H9 (cell line): ENCODE data around the gene KIF19. TPM values are rescaled to one million over a fixed set of nuclear protein-coding genes. Genes with fewer than 3 reads are reported as not detected.

ENCODE experiments used
- DNase-seq: peaks from one replicate; pipeline ENCODE4 v3.0.0-alpha.2; 2017
- H2AFZ ChIP-seq: one replicate; pipeline ENCODE4 v1.6.1; 2013; ENCODE audit warnings: mild to moderate bottlenecking, low read length, control low read depth, moderate library complexity
- H2AK5ac ChIP-seq: 2 replicates; pipeline ENCODE4 v1.6.1; 2013; ENCODE audit warnings: low read length, control low read depth, mixed read lengths; ENCODE audit not compliant: insufficient read length
- H2BK120ac ChIP-seq: one replicate; pipeline ENCODE4 v1.6.1; 2013; ENCODE audit warnings: low read depth, mild to moderate bottlenecking, low read length, control low read depth, inconsistent platforms; ENCODE audit not compliant: poor library complexity, severe bottlenecking
- H2BK12ac ChIP-seq: 2 replicates; pipeline ENCODE4 v1.6.1; 2013; ENCODE audit warnings: low read length, control low read depth, mixed read lengths, low read depth; ENCODE audit not compliant: insufficient read length
- H2BK15ac ChIP-seq: 2 replicates; pipeline ENCODE4 v1.6.1; 2013; ENCODE audit warnings: low read depth, low read length, control low read depth
- H2BK20ac ChIP-seq: one replicate; pipeline ENCODE4 v1.6.1; 2013; ENCODE audit warnings: low read depth, mild to moderate bottlenecking, low read length, control low read depth, inconsistent platforms; ENCODE audit not compliant: poor library complexity, severe bottlenecking
- H2BK5ac ChIP-seq: 2 replicates; pipeline ENCODE4 v1.6.1; 2013; ENCODE audit warnings: low read length, control low read depth, mixed read lengths; ENCODE audit not compliant: insufficient read length
- H3K14ac ChIP-seq: 2 replicates; pipeline ENCODE4 v1.6.1; 2013; ENCODE audit warnings: low read length, control low read depth; ENCODE audit not compliant: insufficient read depth
- H3K18ac ChIP-seq: 2 replicates; pipeline ENCODE4 v1.6.1; 2013; ENCODE audit warnings: low read depth, mild to moderate bottlenecking, mixed read lengths, low read length, control low read depth; ENCODE audit not compliant: insufficient read length
- H3K23ac ChIP-seq: 2 replicates; pipeline ENCODE4 v1.6.1; 2013; ENCODE audit warnings: low read length, control low read depth, mixed read lengths, low read depth; ENCODE audit not compliant: insufficient read length
- H3K23me2 ChIP-seq: 2 replicates; pipeline ENCODE4 v1.6.1; 2013; ENCODE audit warnings: low read depth, mild to moderate bottlenecking, mixed read lengths, low read length, control low read depth; ENCODE audit not compliant: insufficient read length, poor library complexity, severe bottlenecking
- H3K27ac ChIP-seq: 2 replicates; pipeline ENCODE4 v1.5.1; 2013; ENCODE audit warnings: low read length, control low read depth, mixed read lengths, low read depth; ENCODE audit not compliant: insufficient read length
- H3K27me3 ChIP-seq: 2 replicates; pipeline ENCODE4 v1.6.1; 2013; ENCODE audit warnings: low read length, control low read depth, inconsistent platforms; ENCODE audit not compliant: insufficient read depth
- H3K4ac ChIP-seq: 2 replicates; pipeline ENCODE4 v1.6.1; 2013; ENCODE audit warnings: low read depth, mild to moderate bottlenecking, control low read depth, inconsistent platforms, low read length, moderate library complexity
- H3K4me1 ChIP-seq: 2 replicates; pipeline ENCODE4 v1.6.1; 2013; ENCODE audit warnings: low read length, control low read depth, inconsistent platforms; ENCODE audit not compliant: insufficient read depth
- H3K4me2 ChIP-seq: 2 replicates; pipeline ENCODE4 v1.6.1; 2013; ENCODE audit warnings: low read length, control low read depth, mixed read lengths; ENCODE audit not compliant: insufficient read length, insufficient read depth
- H3K56ac ChIP-seq: 2 replicates; pipeline ENCODE4 v1.6.1; 2013; ENCODE audit warnings: low read depth, mild to moderate bottlenecking, mixed read lengths, low read length, control low read depth; ENCODE audit not compliant: insufficient read length
- H3K79me1 ChIP-seq: 2 replicates; pipeline ENCODE4 v1.6.1; 2013; ENCODE audit warnings: low read depth, mild to moderate bottlenecking, moderate library complexity, low read length, control low read depth, inconsistent platforms; ENCODE audit not compliant: insufficient read depth, poor library complexity, severe bottlenecking
- H3K79me2 ChIP-seq: 2 replicates; pipeline ENCODE4 v1.6.1; 2013; ENCODE audit warnings: low read length, control low read depth, inconsistent platforms; ENCODE audit not compliant: insufficient read depth
- H3K9ac ChIP-seq: 2 replicates; pipeline ENCODE4 v1.6.1; 2013; ENCODE audit warnings: low read length, control low read depth, mixed read lengths; ENCODE audit not compliant: insufficient read length; ENCODE audit errors: extremely low read depth
- H3K9me3 ChIP-seq: one replicate; pipeline ENCODE4 v1.6.1; 2013; ENCODE audit warnings: low read depth, low read length, inconsistent platforms; ENCODE audit not compliant: control insufficient read depth
- H3T11ph ChIP-seq: one replicate; pipeline ENCODE4 v1.6.1; 2013; ENCODE audit warnings: mild to moderate bottlenecking, low read length, control low read depth, inconsistent platforms
- H4K20me1 ChIP-seq: one replicate; pipeline ENCODE4 v1.6.1; 2013; ENCODE audit not compliant: control insufficient read depth, insufficient read length, insufficient read depth
- H4K5ac ChIP-seq: 2 replicates; pipeline ENCODE4 v1.6.1; 2013; ENCODE audit warnings: low read depth, mild to moderate bottlenecking, mixed read lengths, low read length, control low read depth; ENCODE audit not compliant: insufficient read length
- H4K8ac ChIP-seq: replicated peaks from 2 replicates; pipeline ENCODE4 v1.6.1; 2013; ENCODE audit warnings: low read length, control low read depth, mixed read lengths, low read depth; ENCODE audit not compliant: insufficient read length
- H4K91ac ChIP-seq: 2 replicates; pipeline ENCODE4 v1.6.1; 2013; ENCODE audit warnings: low read depth, mild to moderate bottlenecking, moderate library complexity, mixed read lengths, low read length, control low read depth; ENCODE audit not compliant: insufficient read length
- H3K27ac Mint-ChIP-seq, 3 experiments: 2 replicates in 2 of 3; 3 replicates in 1 of 3; pipeline ENCODE4 v1.8.0; 2020 to 2021; ENCODE audit warnings: mixed read lengths in 3 of 3, mild to moderate bottlenecking in 1 of 3, moderate library complexity in 1 of 3
- H3K27me3 Mint-ChIP-seq: 2 replicates; pipeline ENCODE4 v1.8.0; 2021; ENCODE audit warnings: low read depth, mild to moderate bottlenecking, moderate library complexity, mixed read lengths
- H3K36me3 Mint-ChIP-seq, 3 experiments: 2 replicates in 2 of 3; 3 replicates in 1 of 3; pipeline ENCODE4 v1.8.0; 2020 to 2021; ENCODE audit warnings: low read depth in 3 of 3, mixed read lengths in 3 of 3; ENCODE audit not compliant: insufficient read depth in 1 of 3
- H3K4me1 Mint-ChIP-seq, 2 experiments: 2 replicates each; pipeline ENCODE4 v1.8.0; 2020; ENCODE audit warnings: mixed read lengths in 2 of 2
- H3K4me3 Mint-ChIP-seq, 2 experiments: 2 replicates in 1 of 2; 3 replicates in 1 of 2; pipeline ENCODE4 v1.8.0; 2020 to 2021; ENCODE audit warnings: mild to moderate bottlenecking in 2 of 2, mixed read lengths in 2 of 2, moderate library complexity in 1 of 2
- H3K9me3 Mint-ChIP-seq, 2 experiments: 2 replicates in 1 of 2; 3 replicates in 1 of 2; pipeline ENCODE4 v1.8.0; 2020; ENCODE audit warnings: mild to moderate bottlenecking in 2 of 2, mixed read lengths in 2 of 2, moderate library complexity in 1 of 2
- WGBS: extraction: QIAGEN DNeasy Blood & Tissue Kit; methylation state at CpG from one replicate; pipeline ENCODE4 v1.1.7; 2013; ENCODE audit warnings: missing lambda C conversion rate, low lambda C conversion rate, mixed read lengths; ENCODE audit not compliant: insufficient read length; ENCODE audit errors: extremely low coverage; 5-methylcytosine and 5-hydroxymethylcytosine counted together
- total RNA-seq: library from RNA; stranded (reverse); gene quantifications from 2 replicates; pipeline ENCODE4 v1.2.1, GENCODE V29; 2021
- TF ChIP-seq, protein P1 (sequence below): fragments of 200-600 bp; sonication (generic); conservative IDR thresholded peaks from 3 replicates; pipeline ENCODE4 v1.8.0; 2021; ENCODE audit warnings: antibody characterized with exemption, mild to moderate bottlenecking

Gene KIF19
- total RNA-seq, 1 experiment from 2014 or later = 0.13 TPM

DNA sequence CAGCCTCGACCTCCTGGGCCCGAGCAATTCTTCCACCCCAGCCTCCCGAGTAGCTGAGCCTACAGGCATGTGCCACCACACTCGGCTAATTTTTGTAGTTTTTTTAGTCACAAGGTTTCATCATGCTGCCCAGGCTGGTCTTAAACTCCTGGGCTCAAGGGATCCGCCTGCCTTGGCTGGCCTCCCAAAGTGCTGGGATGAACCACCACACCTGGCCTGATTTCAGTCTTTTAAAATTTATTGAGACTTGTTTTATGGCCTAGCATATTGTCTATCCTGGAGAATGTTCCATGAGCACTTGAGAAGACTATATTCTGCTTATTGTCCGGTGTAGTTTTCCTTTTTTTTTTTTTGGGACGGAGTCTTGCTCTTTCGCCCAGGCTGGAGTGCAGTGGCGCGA is 33.5 kb upstream of the KIF19 start:
- H3K27ac Mint-ChIP-seq = no peak overlapping the region
- Histone ChIP-seq H3K79me2 (no peaks in the 10 kb centered on the region), H3K9me3 (no peaks in the 10 kb centered on the region)

More for the DNA sequence above, 33.5 kb upstream of the KIF19 start:
- Histone ChIP-seq H3K4me2 (no peak overlapping the region), H4K5ac (no peak overlapping the region), H4K8ac (no peak overlapping the region), H3K23ac (no peak overlapping the region), H3K56ac (no peak overlapping the region), H3T11ph (no peak overlapping the region), H2BK5ac (no peak overlapping the region), H4K20me1 (no peaks in the 10 kb centered on the region), H3K9ac (no peak overlapping the region), H2BK12ac (no peak overlapping the region), H2BK120ac (no peak overlapping the region), H2BK15ac (no peak overlapping the region), H2AFZ (no peak overlapping the region), H3K4me1 (no peaks in the 10 kb centered on the region), H4K91ac (no peak overlapping the region), H2AK5ac (no peak overlapping the region), H3K27ac (no peak overlapping the region), H3K27me3 (no peaks in the 10 kb centered on the region), H3K79me1 (no peaks in the 10 kb centered on the region), H3K14ac (no peak overlapping the region), H3K4ac (no peak overlapping the region), H2BK20ac (no peak overlapping the region), H3K18ac (no peak overlapping the region), H3K23me2 (no peaks in the 10 kb centered on the region)
- Mint-ChIP-seq H3K9me3 (peaks cover 2 to 4% of the 10 kb centered on the region in 2 experiments; a peak in 2 of 5 replicates), H3K4me1 (0 out of 4 replicates have a peak, but pooled peaks cover 0 to 1% of the 10 kb centered on the region in 2 experiments), H3K27me3 (peaks cover 23% of the 10 kb centered on the region), H3K4me3 (no peak overlapping the region), H3K36me3 (no peaks in the 10 kb centered on the region; a peak in 1 of 7 replicates)
- TF ChIP-seq, protein P1, sequence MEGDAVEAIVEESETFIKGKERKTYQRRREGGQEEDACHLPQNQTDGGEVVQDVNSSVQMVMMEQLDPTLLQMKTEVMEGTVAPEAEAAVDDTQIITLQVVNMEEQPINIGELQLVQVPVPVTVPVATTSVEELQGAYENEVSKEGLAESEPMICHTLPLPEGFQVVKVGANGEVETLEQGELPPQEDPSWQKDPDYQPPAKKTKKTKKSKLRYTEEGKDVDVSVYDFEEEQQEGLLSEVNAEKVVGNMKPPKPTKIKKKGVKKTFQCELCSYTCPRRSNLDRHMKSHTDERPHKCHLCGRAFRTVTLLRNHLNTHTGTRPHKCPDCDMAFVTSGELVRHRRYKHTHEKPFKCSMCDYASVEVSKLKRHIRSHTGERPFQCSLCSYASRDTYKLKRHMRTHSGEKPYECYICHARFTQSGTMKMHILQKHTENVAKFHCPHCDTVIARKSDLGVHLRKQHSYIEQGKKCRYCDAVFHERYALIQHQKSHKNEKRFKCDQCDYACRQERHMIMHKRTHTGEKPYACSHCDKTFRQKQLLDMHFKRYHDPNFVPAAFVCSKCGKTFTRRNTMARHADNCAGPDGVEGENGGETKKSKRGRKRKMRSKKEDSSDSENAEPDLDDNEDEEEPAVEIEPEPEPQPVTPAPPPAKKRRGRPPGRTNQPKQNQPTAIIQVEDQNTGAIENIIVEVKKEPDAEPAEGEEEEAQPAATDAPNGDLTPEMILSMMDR = no peak
- no CpG with 5 or more reads among the region's 10 CpGs for WGBS
- DNase-seq = no peak
